Stomach (tissue), 9 donors: ENCODE results near the gene RINL. TPM values are rescaled to one million over a fixed set of nuclear protein-coding genes. Genes with fewer than 3 reads are reported as not detected.

Experiments used
- DNase-seq, 2 donors: peaks; one replicate each; pipeline versions ENCODE4 v3.0.0 to v3.0.0-alpha.2; 2013 to 2019
- H3K27ac ChIP-seq, 5 donors: fragments of 200-600 bp in 4 of 5; sonication (generic) in 4 of 5; one replicate each; pipeline ENCODE4 v1.5.1; 2013 to 2019; ENCODE audit warnings: mild to moderate bottlenecking in 1 of 5, moderate library complexity in 1 of 5
- H3K27me3 ChIP-seq, 3 donors: fragments of 200-600 bp; sonication (generic); one replicate each; pipeline ENCODE4 v1.5.1; 2017 to 2019; ENCODE audit warnings: mixed run types in 1 of 3
- H3K36me3 ChIP-seq, 4 donors: fragments of 200-600 bp; sonication (generic); 1 replicate in 3 of 4; 2 replicates in 1 of 4; pipeline ENCODE4 v1.5.1; 2016 to 2019
- H3K4me1 ChIP-seq, 4 donors: fragments of 200-600 bp; sonication (generic); one replicate each; pipeline ENCODE4 v1.5.1; 2016 to 2019
- H3K4me3 ChIP-seq, 4 donors: fragments of 200-600 bp; sonication (generic) in 3 of 4; one replicate each; pipeline ENCODE4 v1.5.1; 2016 to 2019; ENCODE audit warnings: mild to moderate bottlenecking in 1 of 4
- H3K9me3 ChIP-seq, 4 donors: fragments of 200-600 bp; sonication (generic); one replicate each; pipeline ENCODE4 v1.5.1; 2016 to 2019
- EP300 ChIP-seq: sonication (generic); formaldehyde crosslinking; IDR thresholded peaks from one replicate; pipeline ENCODE4 v1.6.1; 2017; ENCODE audit warnings: antibody characterized with exemption
- POLR2A ChIP-seq, 4 donors: fragments of 450-650 bp; IDR thresholded peaks; one replicate each; pipeline ENCODE4 v1.6.1; 2016; ENCODE audit warnings: antibody characterized with exemption in 4 of 4, control low read depth in 2 of 4, mild to moderate bottlenecking in 1 of 4, moderate library complexity in 1 of 4
- POLR2AphosphoS5 ChIP-seq, 3 donors: sonication (generic); formaldehyde crosslinking; IDR thresholded peaks; one replicate each; pipeline ENCODE4 v1.6.1; 2016; ENCODE audit warnings: antibody characterized with exemption in 3 of 3
- WGBS, 5 donors: extraction: QIAGEN DNeasy Blood & Tissue Kit in 3 of 5; methylation state at CpG; one replicate each; pipeline versions ENCODE4 v1.1.5 to v1.1.7; 2013 to 2018; 5-methylcytosine and 5-hydroxymethylcytosine counted together
- intact Hi-C: fragments of 100-400 bp; cut with DNase I; formaldehyde crosslinking; loops from one replicate; pipeline ENCODE4 v1.15.1; 2023; ENCODE audit warnings: low total_unique reads
- polyA plus RNA-seq, 3 donors: library from polyadenylated mRNA; stranded (reverse); fragments of 200-250 nt; gene quantifications; one replicate each; pipeline ENCODE4 v1.2.3, GENCODE V29; 2013
- total RNA-seq, 5 donors: library from RNA; depleted of rRNA; stranded (reverse); fragments of >200 nt; gene quantifications; one replicate each; pipeline versions ENCODE4 v1.1.0 to v1.2.3, GENCODE V29; 2014 to 2016
- TF ChIP-seq, protein P1 (sequence below), 7 experiments: fragments of 450-650 bp in 4 of 7; fragments of 200-600 bp in 3 of 7; sonication (generic) in 3 of 7; IDR thresholded peaks; one replicate each; pipeline ENCODE4 v1.5.1; 2016 to 2019; ENCODE audit warnings: antibody characterized with exemption in 7 of 7, control low read depth in 2 of 7, mild to moderate bottlenecking in 1 of 7
- donor health status: healthy with polysubstance abuse.
- donor health status: Bipolar disorder and iron deficiency.
- donor health status: healthy.

Gene RINL
- total and polyA plus RNA-seq, 8 donors, result 1.8 to 10.0 (median 6.9) TPM; not detected in 1

DNA sequence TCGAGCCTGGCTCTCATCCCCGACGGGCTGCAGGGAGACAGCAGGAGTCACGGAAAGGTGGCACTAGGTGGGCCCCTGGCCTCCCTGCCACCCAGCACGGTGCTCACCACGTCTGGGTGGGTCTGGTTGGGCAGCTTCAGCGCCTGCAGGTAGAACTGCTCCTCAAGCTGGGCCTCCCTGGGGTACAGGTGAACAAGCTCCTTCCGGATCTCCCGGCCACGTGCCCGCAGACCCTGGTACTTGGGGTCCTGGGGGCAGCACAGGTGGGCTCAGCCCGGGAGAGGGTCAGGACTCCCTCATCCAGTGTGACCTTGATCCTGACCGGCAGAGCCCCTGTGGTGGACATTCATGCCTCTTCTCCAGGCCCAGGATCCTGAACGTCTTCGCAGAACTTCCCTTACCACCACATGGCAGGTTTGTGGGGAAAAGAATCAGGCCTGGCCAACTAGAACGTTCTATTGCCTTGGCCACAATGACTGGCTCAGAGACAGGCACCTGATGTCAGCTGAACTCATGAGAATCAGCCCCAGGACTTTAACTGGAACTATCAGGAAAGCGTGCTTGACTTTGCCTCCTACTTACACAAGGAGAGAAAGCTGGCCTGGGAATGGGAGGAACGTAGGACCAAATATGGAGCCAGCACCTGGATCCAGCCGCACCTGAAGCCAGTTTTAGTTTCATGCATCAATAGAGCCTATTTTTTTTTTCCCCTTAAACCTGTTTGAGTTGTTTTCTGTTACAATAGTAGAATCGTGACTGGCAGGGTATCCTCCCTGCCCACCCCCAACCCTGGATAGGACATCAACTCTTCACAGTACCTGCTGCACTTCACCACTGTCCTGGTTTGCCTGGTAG, 43.6 kb upstream of the RINL start:
- H3K27me3 ChIP-seq, result no peaks in the 10 kb centered on the region
- H3K4me1 ChIP-seq, result no peaks in the 10 kb centered on the region
- intact Hi-C loops, result no loop called here
- 88 to 95% (median 93%) methylated on average over 6 to 20 of the region's 20 CpGs for WGBS, 5 donors
- H3K36me3 ChIP-seq, result peaks cover 18 to 56% (median 44%) of the 10 kb centered on the region in 4 donors
- H3K4me3 ChIP-seq, result no peak overlapping the region
- no peaks in the 10 kb centered on the region for H3K9me3 ChIP-seq
- no peak for DNase-seq
- no peak overlapping the region for H3K27ac ChIP-seq
- TF ChIP-seq POLR2A (IDR thresholded peaks at IDR 0.05), result no peak
- TF ChIP-seq POLR2AphosphoS5 (IDR thresholded peaks at IDR 0.05), result no peak
- TF ChIP-seq, protein P1, sequence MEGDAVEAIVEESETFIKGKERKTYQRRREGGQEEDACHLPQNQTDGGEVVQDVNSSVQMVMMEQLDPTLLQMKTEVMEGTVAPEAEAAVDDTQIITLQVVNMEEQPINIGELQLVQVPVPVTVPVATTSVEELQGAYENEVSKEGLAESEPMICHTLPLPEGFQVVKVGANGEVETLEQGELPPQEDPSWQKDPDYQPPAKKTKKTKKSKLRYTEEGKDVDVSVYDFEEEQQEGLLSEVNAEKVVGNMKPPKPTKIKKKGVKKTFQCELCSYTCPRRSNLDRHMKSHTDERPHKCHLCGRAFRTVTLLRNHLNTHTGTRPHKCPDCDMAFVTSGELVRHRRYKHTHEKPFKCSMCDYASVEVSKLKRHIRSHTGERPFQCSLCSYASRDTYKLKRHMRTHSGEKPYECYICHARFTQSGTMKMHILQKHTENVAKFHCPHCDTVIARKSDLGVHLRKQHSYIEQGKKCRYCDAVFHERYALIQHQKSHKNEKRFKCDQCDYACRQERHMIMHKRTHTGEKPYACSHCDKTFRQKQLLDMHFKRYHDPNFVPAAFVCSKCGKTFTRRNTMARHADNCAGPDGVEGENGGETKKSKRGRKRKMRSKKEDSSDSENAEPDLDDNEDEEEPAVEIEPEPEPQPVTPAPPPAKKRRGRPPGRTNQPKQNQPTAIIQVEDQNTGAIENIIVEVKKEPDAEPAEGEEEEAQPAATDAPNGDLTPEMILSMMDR (IDR thresholded peaks at IDR 0.05), result no peak
- TF ChIP-seq EP300, result no peak

DNA sequence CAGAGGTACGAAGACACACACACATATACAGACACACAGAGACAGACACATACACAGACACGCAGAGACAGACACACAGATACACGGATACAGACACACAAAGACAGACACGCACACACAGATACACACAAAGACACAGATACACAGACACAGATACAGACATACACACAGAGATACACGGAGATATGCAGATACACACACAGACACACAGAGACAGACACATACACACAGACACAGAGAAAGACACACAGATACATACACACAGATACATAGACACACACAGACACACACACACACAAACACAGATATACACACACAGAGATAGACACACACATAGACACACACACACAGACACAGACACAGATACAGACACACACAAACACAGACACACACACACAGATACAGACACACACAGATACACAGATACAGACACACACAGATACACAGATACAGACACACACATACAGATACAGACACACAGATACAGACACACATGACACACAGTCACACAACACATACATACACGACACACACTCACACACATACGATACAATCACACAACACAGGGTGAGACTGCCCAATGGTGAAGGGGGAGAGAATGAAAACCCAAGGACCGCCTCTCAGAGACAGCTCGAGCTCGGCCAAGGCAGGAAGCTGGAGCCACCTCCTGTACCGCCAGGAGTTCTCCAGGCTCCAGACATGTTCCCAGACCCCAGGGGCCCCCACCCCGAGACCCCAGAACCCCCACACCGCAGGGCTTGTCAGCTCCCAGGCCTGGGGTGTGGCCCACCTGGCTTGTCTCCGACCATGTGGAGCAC, 42.7 kb upstream of the RINL start:
- no peak for DNase-seq
- Histone ChIP-seq H3K27ac (no peak overlapping the region), H3K36me3 (peaks cover 18 to 53% (median 43%) of the 10 kb centered on the region in 4 donors), H3K4me1 (no peaks in the 10 kb centered on the region), H3K4me3 (no peak overlapping the region), H3K9me3 (no peaks in the 10 kb centered on the region), H3K27me3 (no peaks in the 10 kb centered on the region)
- intact Hi-C loops, result no loop called here
- WGBS, 5 donors, result 74 to 85% (median 80%) methylated on average over 8 to 14 of the region's 14 CpGs
- TF ChIP-seq POLR2A (IDR thresholded peaks at IDR 0.05) (no peak), POLR2AphosphoS5 (IDR thresholded peaks at IDR 0.05) (no peak), EP300 (no peak)
- TF ChIP-seq, protein P1 (IDR thresholded peaks at IDR 0.05), result no peak

DNA sequence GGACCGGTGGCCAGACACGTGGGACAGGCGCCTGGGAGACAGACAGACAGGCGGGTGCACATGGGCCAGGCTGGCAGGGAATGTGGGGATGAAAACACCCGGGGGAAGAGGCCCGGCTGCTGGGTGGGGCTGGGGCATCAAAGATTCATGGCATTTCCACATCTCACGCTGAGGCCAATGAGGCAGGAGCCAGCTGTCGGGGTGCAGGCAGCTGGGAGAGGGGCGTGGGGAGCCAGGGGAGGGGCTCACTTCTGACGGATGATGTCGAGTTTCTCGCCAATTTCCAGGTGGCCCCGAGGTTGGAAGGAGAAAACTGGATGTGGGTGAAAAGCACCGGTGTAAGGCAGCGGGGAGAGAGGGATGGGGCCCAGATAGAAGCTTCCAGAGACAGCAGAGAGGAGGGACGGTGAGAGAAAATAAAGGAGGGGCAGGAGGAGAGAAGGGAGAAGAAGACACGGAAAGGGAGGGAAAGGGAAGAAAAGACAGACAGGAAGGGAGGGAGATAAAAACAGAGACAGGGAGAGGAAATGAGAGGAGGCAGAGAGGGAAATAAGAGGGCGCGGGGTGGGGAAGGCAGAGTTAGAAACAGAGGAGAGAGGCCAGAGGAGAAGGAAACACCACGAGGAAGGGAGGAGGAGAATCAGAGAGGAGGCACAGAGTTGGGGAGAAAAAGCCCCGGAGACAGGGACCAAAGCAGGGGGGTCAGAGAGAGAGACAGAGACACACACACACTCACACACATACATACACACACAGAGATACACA, 41.9 kb upstream of the RINL start:
- Histone ChIP-seq H3K27ac (no peak overlapping the region), H3K36me3 (peaks cover 12 to 53% (median 42%) of the 10 kb centered on the region in 4 donors), H3K4me1 (no peaks in the 10 kb centered on the region), H3K9me3 (no peaks in the 10 kb centered on the region), H3K27me3 (no peaks in the 10 kb centered on the region), H3K4me3 (no peak overlapping the region)
- DNase-seq, result no peak
- TF ChIP-seq POLR2AphosphoS5 (IDR thresholded peaks at IDR 0.05) (no peak), EP300 (no peak), POLR2A (IDR thresholded peaks at IDR 0.05) (no peak)
- TF ChIP-seq, protein P1 (IDR thresholded peaks at IDR 0.05), result no peak
- 70 to 76% (median 71%) methylated on average over 20 to 21 of the region's 21 CpGs for WGBS, 5 donors
- intact Hi-C loops, result no loop called here

GRCh38 chr19:38918526-38918925, 40.5 kb upstream of the RINL start:
- no peak for DNase-seq
- H3K27me3 ChIP-seq, result no peaks in the 10 kb centered on the region
- WGBS, 5 donors, result 88 to 92% (median 91%) methylated on average over 5 to 10 of the region's 10 CpGs

More at GRCh38 chr19:38918526-38918925, 40.5 kb upstream of the RINL start:
- intact Hi-C loops, result no loop called here
- no peak for TF ChIP-seq POLR2AphosphoS5 (IDR thresholded peaks at IDR 0.05)
- TF ChIP-seq POLR2A (IDR thresholded peaks at IDR 0.05), result no peak
- TF ChIP-seq, protein P1 (IDR thresholded peaks at IDR 0.05), result no peak
- TF ChIP-seq EP300, result no peak
- no peaks in the 10 kb centered on the region for H3K4me1 ChIP-seq
- no peak overlapping the region for H3K4me3 ChIP-seq
- no peaks in the 10 kb centered on the region for H3K9me3 ChIP-seq
- no peak overlapping the region for H3K27ac ChIP-seq
- peaks cover 3 to 41% (median 29%) of the 10 kb centered on the region in 4 donors for H3K36me3 ChIP-seq
